ENCODE measurements around the gene EIF4G3. TPM values are rescaled to one million over a fixed set of nuclear protein-coding genes. Genes with fewer than 3 reads are reported as not detected.

EIF4G3 gene
- total and polyA plus RNA-seq, 9 of the 15 experiments (the other 6 are each of a cell fraction or from before 2014, with no cell fraction given): 6.7 to 40.5 (median 32.1) TPM

- TF ChIP-seq TOE1 (IDR thresholded peaks at IDR 0.05; ENCODE audit: borderline replicate concordance): peak; percentile 52; the same call in 1 of the 2 replicates
- TF ChIP-seq TOE1 (CRISPR knock-in tag; IDR thresholded peaks at IDR 0.05; ENCODE audit: borderline replicate concordance, low read depth): no peak
- TF ChIP-seq NFE2 (IDR thresholded peaks at IDR 0.05; ENCODE audit: low read depth): peak; percentile 100
- TF ChIP-seq ZSCAN29 (IDR thresholded peaks at IDR 0.05): peak; percentile 47; the same call in 1 of the 2 replicates
- peak; percentile 98 for TF ChIP-seq NFATC3 (IDR thresholded peaks at IDR 0.05)
- TF ChIP-seq ZNF407 (IDR thresholded peaks at IDR 0.05; ENCODE audit: low read depth): no peak
- TF ChIP-seq ZNF398 (CRISPR knock-in tag; IDR thresholded peaks at IDR 0.05): no peak
- peak; percentile 81 for TF ChIP-seq HMBOX1 (IDR thresholded peaks at IDR 0.05)
- no peak for TF ChIP-seq ZFX (CRISPR knock-in tag; IDR thresholded peaks at IDR 0.05)
- no peak for TF ChIP-seq E2F3 (CRISPR knock-in tag; IDR thresholded peaks at IDR 0.05)
- no peak for TF ChIP-seq ZNF696 (CRISPR knock-in tag; conservative IDR thresholded peaks at IDR 0.05)
- peak; percentile 80; the same call in 1 of the 2 replicates for TF ChIP-seq MITF (IDR thresholded peaks at IDR 0.05)
- no peak for TF ChIP-seq ZNF79 (CRISPR knock-in tag; IDR thresholded peaks at IDR 0.05; ENCODE audit: low read depth)
- TF ChIP-seq DACH1 (IDR thresholded peaks at IDR 0.05; ENCODE audit: partially characterized antibody): peak; percentile 97
- no peak for TF ChIP-seq RBM39 (optimal IDR thresholded peaks at IDR 0.05; ENCODE audit: low read depth, low read length)
- no peak for TF ChIP-seq HNRNPK (IDR thresholded peaks at IDR 0.05; ENCODE audit: low read depth, low read length, poor library complexity, severe bottlenecking)
Measured at GRCh38 chr1:21022279-21023040, 154.2 kb downstream of the EIF4G3 start (continued).

Data from K562 (cell line).